Parathyroid adenoma (tissue), 2 donors: ENCODE measurements around the gene BIRC6.
"Not testable (repeated sequence)": the region's sequence is repeated elsewhere in the genome, so short reads cannot be mapped to it uniquely, and the experiment has no call there.

ENCODE experiments used
- H2AFZ ChIP-seq: fragments of 300-600 bp; sonication (generic); one replicate; pipeline ENCODE4 v1.7.0; 2017; ENCODE audit warnings: antibody characterized with exemption, mild to moderate bottlenecking
- H3K27ac ChIP-seq: fragments of 300-600 bp; sonication (generic); one replicate; pipeline ENCODE4 v1.7.0; 2017
- H3K27me3 ChIP-seq: fragments of 300-600 bp; sonication (generic); one replicate; pipeline ENCODE4 v1.7.0; 2017; ENCODE audit warnings: low read length; ENCODE audit not compliant: control insufficient read depth, insufficient read depth
- H3K36me3 ChIP-seq: fragments of 300-600 bp; sonication (generic); one replicate; pipeline ENCODE4 v1.7.0; 2017; ENCODE audit warnings: low read length; ENCODE audit not compliant: control insufficient read depth, insufficient read depth
- H3K4me1 ChIP-seq: fragments of 300-600 bp; sonication (generic); one replicate; pipeline ENCODE4 v1.7.0; 2017; ENCODE audit warnings: control low read depth
- H3K4me2 ChIP-seq: fragments of 300-600 bp; sonication (generic); one replicate; pipeline ENCODE4 v1.7.0; 2017; ENCODE audit warnings: low read length
- H3K4me3 ChIP-seq: fragments of 300-600 bp; sonication (generic); one replicate; pipeline ENCODE4 v1.7.0; 2017; ENCODE audit warnings: low read depth, low read length
- H3K79me2 ChIP-seq: fragments of 300-600 bp; sonication (generic); one replicate; pipeline ENCODE4 v1.7.0; 2017; ENCODE audit warnings: control low read depth
- H3K9ac ChIP-seq: fragments of 300-600 bp; sonication (generic); one replicate; pipeline ENCODE4 v1.7.0; 2017; ENCODE audit warnings: mild to moderate bottlenecking
- H3K9me3 ChIP-seq: fragments of 300-600 bp; sonication (generic); one replicate; pipeline ENCODE4 v1.7.0; 2017; ENCODE audit warnings: low read length; ENCODE audit not compliant: control insufficient read depth
- TF ChIP-seq, protein P1 (sequence below): fragments of 300-600 bp; sonication (generic); IDR thresholded peaks from one replicate; pipeline ENCODE4 v1.7.0; 2017; ENCODE audit warnings: antibody characterized with exemption, mild to moderate bottlenecking
- donor health status: primary hyperparathyroidism.

The BIRC6 gene

DNA sequence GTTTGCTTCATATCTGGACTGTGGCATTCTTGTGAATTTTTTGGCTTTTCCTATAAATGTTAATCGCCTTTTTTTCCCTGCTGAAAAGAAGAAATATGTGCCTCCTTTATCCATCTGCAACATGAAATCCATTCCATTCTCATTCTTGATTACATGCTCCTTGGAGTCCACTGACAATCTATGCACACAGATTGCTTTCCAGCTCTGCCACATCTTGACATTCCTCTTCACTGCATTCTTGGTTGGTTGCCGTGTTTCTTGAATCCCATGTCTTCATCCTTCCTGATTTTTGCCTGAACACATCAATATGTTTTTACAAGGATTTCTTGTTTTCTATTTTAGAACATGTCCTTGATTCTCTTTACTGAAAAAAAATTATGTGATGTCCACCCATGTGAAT lies 26.7 kb upstream of the BIRC6 start:
- no peaks in the 10 kb centered on the region for H3K9me3 ChIP-seq
- TF ChIP-seq, protein P1, sequence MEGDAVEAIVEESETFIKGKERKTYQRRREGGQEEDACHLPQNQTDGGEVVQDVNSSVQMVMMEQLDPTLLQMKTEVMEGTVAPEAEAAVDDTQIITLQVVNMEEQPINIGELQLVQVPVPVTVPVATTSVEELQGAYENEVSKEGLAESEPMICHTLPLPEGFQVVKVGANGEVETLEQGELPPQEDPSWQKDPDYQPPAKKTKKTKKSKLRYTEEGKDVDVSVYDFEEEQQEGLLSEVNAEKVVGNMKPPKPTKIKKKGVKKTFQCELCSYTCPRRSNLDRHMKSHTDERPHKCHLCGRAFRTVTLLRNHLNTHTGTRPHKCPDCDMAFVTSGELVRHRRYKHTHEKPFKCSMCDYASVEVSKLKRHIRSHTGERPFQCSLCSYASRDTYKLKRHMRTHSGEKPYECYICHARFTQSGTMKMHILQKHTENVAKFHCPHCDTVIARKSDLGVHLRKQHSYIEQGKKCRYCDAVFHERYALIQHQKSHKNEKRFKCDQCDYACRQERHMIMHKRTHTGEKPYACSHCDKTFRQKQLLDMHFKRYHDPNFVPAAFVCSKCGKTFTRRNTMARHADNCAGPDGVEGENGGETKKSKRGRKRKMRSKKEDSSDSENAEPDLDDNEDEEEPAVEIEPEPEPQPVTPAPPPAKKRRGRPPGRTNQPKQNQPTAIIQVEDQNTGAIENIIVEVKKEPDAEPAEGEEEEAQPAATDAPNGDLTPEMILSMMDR = no peak
- H3K4me1 ChIP-seq = no peaks in the 10 kb centered on the region
- H3K36me3 ChIP-seq = no peaks in the 10 kb centered on the region
- no peak overlapping the region for H3K4me2 ChIP-seq
- no peak overlapping the region for H3K27ac ChIP-seq
- no peak overlapping the region for H3K9ac ChIP-seq
- H3K27me3 ChIP-seq = no peaks in the 10 kb centered on the region
- no peak overlapping the region for H2AFZ ChIP-seq
- H3K79me2 ChIP-seq = no peaks in the 10 kb centered on the region
- H3K4me3 ChIP-seq = no peak overlapping the region

DNA sequence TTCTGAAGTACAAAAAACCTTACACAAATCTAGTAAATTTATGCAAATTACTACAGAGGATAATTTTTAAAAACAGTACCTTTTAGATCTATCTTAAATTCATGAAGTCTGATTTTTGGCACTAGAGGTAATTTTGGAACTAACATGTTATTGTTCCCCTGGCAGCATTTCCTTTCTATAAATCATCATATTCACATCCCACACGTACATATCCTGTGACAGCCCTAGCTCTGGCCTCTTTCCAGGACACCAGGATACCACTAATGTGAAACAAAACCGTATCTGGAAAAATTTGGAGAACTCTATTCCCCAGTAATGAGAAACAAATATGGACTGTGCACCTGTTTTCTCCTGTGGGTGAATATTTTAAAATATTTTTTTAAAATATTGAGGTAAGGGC lies 14.0 kb upstream of the BIRC6 start:
- no peaks in the 10 kb centered on the region for H3K9me3 ChIP-seq
- no peaks in the 10 kb centered on the region for H3K79me2 ChIP-seq
- TF ChIP-seq, protein P1 = no peak
- no peak overlapping the region for H3K4me2 ChIP-seq
- H3K27me3 ChIP-seq = no peaks in the 10 kb centered on the region
- H3K36me3 ChIP-seq = no peaks in the 10 kb centered on the region
- no peak overlapping the region for H2AFZ ChIP-seq
- no peak overlapping the region for H3K4me3 ChIP-seq
- no peak overlapping the region for H3K9ac ChIP-seq
- H3K4me1 ChIP-seq = no peaks in the 10 kb centered on the region
- no peak overlapping the region for H3K27ac ChIP-seq

DNA sequence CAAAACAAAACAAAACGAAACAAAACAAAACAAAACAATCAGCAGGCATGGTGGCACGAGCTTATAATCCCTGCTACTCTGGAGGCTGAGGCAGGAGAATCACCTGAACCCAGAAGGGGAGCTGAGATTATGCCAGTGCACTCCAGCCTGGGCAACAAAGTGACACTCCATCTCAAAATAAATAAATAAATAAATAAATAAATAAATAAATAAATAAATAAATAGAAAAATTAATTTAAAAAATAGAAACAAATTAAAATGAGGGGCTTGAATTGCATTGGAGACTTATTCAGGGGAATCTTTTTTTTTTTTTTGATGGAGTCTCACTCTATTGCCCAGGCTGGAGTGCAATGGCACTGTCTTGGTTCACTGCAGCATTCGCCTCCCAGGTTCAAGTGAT lies 6.0 kb upstream of the BIRC6 start:
- H3K79me2 ChIP-seq, H2AFZ ChIP-seq, H3K4me3 ChIP-seq, H3K4me2 ChIP-seq, H3K27me3 ChIP-seq, H3K27ac ChIP-seq, H3K9ac ChIP-seq, H3K9me3 ChIP-seq, H3K4me1 ChIP-seq, H3K36me3 ChIP-seq: not testable (repeated sequence)

GRCh38 chr2:32355976-32356680 lies 695 bp upstream of the BIRC6 start:
- H3K9me3 ChIP-seq = no peaks in the 10 kb centered on the region
- peaks cover 21% of the 10 kb centered on the region for H3K79me2 ChIP-seq
- TF ChIP-seq, protein P1 = no peak
- peaks cover 11% of the 10 kb centered on the region for H3K4me1 ChIP-seq
- peak overlapping the region; percentile 92 for H2AFZ ChIP-seq
- H3K4me2 ChIP-seq = peak overlapping the region; percentile 61
- H3K27ac ChIP-seq = peak overlapping the region; percentile 85
- H3K36me3 ChIP-seq = no peaks in the 10 kb centered on the region
- peak overlapping the region; percentile 85 for H3K4me3 ChIP-seq
- peak overlapping the region; percentile 31 for H3K9ac ChIP-seq
- no peaks in the 10 kb centered on the region for H3K27me3 ChIP-seq

GRCh38 chr2:32357318-32358110 lies 691 bp downstream of the BIRC6 start:
- Histone ChIP-seq H3K4me1 (peaks cover 11% of the 10 kb centered on the region), H3K27ac (peak overlapping the region; percentile 85), H3K4me2 (peak overlapping the region; percentile 70), H3K9ac (peak overlapping the region; percentile 96), H3K36me3 (no peaks in the 10 kb centered on the region), H3K27me3 (no peaks in the 10 kb centered on the region), H3K4me3 (peak overlapping the region; percentile 85), H2AFZ (peak overlapping the region; percentile 92), H3K9me3 (no peaks in the 10 kb centered on the region), H3K79me2 (peaks cover 35% of the 10 kb centered on the region)
- TF ChIP-seq, protein P1 = no peak
